Left ventricle myocardium inferior (tissue), 1 donor: ENCODE data around the gene IQCH. TPM values are rescaled to one million over a fixed set of nuclear protein-coding genes. Genes with fewer than 3 reads are reported as not detected.

ENCODE experiments used
- DNase-seq: peaks from one replicate; pipeline ENCODE4 v3.0.0-alpha.2; 2020
- H3K27ac ChIP-seq: fragments of 200-600 bp; replicated peaks from 2 replicates; pipeline ENCODE4 v1.8.0; 2021
- H3K27me3 ChIP-seq: fragments of 200-600 bp; 2 replicates; pipeline ENCODE4 v1.8.0; 2021; ENCODE audit warnings: low read depth
- H3K36me3 ChIP-seq: fragments of 200-600 bp; 2 replicates; pipeline ENCODE4 v1.8.0; 2021
- H3K4me1 ChIP-seq: fragments of 200-600 bp; 2 replicates; pipeline ENCODE4 v1.8.0; 2021
- H3K4me3 ChIP-seq: fragments of 200-600 bp; 2 replicates; pipeline ENCODE4 v1.8.0; 2021; ENCODE audit warnings: mild to moderate bottlenecking, moderate library complexity
- H3K9me3 ChIP-seq: fragments of 200-600 bp; replicated peaks from 2 replicates; pipeline ENCODE4 v1.8.0; 2021
- intact Hi-C: fragments of 100-400 bp; cut with micrococcal nuclease; formaldehyde crosslinking; loops from one replicate; pipeline ENCODE4 v1.11.0; 2022
- total RNA-seq: library from RNA; stranded (reverse); fragmentation: NEBNext Ultra II Directional; extraction: Animal tissue kit (Norgen Biotek cat#: 25700); gene quantifications from one replicate; pipeline ENCODE4 v1.2.1, GENCODE V29; 2021
- TF ChIP-seq, protein P1 (sequence below): fragments of 200-600 bp; IDR thresholded peaks from 2 replicates; pipeline ENCODE4 v1.8.0; 2021; ENCODE audit warnings: antibody characterized with exemption, mild to moderate bottlenecking, borderline replicate concordance
- donor health status: DM: no; HTN: yes; CAD: no; lungs with severe emphysema.

Gene IQCH
- total RNA-seq, 1 donor from 2014 or later = 1.1 TPM

DNA sequence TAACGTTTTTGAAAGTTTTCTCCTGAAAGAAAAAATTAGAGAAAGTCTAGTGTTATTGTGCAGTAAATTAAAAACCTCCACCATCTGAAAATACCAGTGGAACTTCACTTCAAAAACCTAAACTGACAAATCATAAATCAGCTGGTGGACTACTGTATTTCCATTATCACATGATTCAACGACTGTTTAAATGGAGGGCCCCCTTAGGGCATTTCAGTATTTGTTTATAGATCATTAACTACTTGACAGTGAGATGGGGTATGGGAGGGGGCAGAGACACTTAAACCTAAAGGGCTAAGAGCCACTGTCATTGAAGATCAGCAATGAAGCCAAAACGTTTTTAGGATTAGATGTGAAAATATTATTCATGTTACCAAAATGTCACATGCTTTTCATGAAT is 257.6 kb downstream of the IQCH start:
- no peak for DNase-seq
- Histone ChIP-seq H3K4me3 (no peak overlapping the region), H3K27me3 (no peaks in the 10 kb centered on the region), H3K9me3 (no peaks in the 10 kb centered on the region), H3K27ac (no peak overlapping the region), H3K4me1 (no peaks in the 10 kb centered on the region), H3K36me3 (peaks cover 43% of the 10 kb centered on the region)
- intact Hi-C loops = no loop called here
- TF ChIP-seq, protein P1, sequence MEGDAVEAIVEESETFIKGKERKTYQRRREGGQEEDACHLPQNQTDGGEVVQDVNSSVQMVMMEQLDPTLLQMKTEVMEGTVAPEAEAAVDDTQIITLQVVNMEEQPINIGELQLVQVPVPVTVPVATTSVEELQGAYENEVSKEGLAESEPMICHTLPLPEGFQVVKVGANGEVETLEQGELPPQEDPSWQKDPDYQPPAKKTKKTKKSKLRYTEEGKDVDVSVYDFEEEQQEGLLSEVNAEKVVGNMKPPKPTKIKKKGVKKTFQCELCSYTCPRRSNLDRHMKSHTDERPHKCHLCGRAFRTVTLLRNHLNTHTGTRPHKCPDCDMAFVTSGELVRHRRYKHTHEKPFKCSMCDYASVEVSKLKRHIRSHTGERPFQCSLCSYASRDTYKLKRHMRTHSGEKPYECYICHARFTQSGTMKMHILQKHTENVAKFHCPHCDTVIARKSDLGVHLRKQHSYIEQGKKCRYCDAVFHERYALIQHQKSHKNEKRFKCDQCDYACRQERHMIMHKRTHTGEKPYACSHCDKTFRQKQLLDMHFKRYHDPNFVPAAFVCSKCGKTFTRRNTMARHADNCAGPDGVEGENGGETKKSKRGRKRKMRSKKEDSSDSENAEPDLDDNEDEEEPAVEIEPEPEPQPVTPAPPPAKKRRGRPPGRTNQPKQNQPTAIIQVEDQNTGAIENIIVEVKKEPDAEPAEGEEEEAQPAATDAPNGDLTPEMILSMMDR = no peak

DNA sequence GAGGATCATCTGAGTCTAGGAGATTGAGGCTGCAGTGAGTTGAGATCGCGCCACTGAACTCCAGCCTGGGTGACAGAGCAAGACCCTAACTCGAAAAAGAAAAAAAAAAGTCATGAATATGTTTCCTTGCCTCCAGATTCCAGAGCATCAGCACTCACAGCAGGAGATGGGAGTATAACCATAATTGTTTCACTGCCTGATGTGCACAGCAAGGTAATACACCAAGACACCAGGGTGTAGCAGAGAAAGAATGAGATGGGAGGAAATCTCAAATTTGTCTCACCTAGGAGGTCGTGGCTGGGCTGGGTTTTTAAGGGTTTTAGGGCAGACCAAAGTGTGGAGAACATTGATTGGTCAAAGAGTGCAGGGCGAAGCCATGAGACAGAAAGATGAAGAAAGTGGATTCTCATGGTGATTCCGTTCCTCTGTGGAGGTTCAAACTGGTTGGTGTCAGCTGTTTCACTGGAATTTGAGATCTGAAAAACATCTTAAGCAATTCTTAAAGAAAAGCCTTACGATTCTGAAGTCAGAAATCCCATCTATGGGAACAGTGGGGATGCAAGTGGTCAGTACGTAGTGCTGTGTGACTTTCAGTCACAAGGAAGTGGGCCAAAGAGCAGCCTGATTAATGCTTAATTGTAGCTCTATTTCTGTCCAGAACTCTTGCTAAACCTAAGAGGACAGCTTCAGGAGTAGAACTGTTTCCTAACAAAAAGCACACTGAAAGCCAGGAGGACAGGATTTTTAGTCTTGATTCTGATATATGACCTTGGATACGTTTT is 258.5 kb downstream of the IQCH start:
- intact Hi-C loops = no loop called here
- peaks cover 43% of the 10 kb centered on the region for H3K36me3 ChIP-seq
- no peak for DNase-seq

DNA sequence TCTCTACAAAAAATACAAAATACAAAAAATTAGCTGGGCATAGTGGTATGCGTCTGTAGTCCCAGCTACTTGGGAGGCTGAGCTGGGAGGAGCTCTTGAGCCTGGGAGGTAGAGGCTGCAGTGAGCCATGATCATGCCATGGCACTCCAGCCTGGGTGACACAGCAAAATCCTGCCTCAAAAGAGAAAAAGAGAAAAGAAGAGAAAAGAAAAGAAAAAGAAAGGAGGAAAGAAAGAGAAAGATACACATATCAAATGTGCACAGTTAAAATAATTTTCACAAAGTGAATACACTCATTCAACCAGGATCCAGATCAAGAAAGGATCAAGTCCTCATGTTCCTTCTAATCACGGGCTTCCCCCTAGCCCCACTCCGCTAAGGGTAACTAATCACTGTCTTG is 260.5 kb downstream of the IQCH start:
- intact Hi-C loops = no loop called here
- no peak for DNase-seq
- TF ChIP-seq, protein P1 = no peak
- Histone ChIP-seq H3K27ac (no peak overlapping the region), H3K4me3 (no peak overlapping the region), H3K4me1 (no peaks in the 10 kb centered on the region), H3K9me3 (no peaks in the 10 kb centered on the region), H3K27me3 (no peaks in the 10 kb centered on the region), H3K36me3 (peaks cover 43% of the 10 kb centered on the region)

More for the DNA sequence above, 258.5 kb downstream of the IQCH start:
- H3K4me3 ChIP-seq = no peak overlapping the region
- no peak overlapping the region for H3K27ac ChIP-seq
- no peaks in the 10 kb centered on the region for H3K27me3 ChIP-seq
- TF ChIP-seq, protein P1 = no peak
- H3K9me3 ChIP-seq = no peaks in the 10 kb centered on the region
- no peaks in the 10 kb centered on the region for H3K4me1 ChIP-seq

- H3K27ac ChIP-seq = no peak overlapping the region
- intact Hi-C loops = no loop called here
- H3K4me3 ChIP-seq = no peak overlapping the region
- peaks cover 43% of the 10 kb centered on the region for H3K36me3 ChIP-seq
- H3K27me3 ChIP-seq = no peaks in the 10 kb centered on the region
- H3K9me3 ChIP-seq = no peaks in the 10 kb centered on the region
- no peak for DNase-seq
- H3K4me1 ChIP-seq = no peaks in the 10 kb centered on the region
- TF ChIP-seq, protein P1 = no peak
Measured at GRCh38 chr15:67515557-67515956, 261.0 kb downstream of the IQCH start.

DNA sequence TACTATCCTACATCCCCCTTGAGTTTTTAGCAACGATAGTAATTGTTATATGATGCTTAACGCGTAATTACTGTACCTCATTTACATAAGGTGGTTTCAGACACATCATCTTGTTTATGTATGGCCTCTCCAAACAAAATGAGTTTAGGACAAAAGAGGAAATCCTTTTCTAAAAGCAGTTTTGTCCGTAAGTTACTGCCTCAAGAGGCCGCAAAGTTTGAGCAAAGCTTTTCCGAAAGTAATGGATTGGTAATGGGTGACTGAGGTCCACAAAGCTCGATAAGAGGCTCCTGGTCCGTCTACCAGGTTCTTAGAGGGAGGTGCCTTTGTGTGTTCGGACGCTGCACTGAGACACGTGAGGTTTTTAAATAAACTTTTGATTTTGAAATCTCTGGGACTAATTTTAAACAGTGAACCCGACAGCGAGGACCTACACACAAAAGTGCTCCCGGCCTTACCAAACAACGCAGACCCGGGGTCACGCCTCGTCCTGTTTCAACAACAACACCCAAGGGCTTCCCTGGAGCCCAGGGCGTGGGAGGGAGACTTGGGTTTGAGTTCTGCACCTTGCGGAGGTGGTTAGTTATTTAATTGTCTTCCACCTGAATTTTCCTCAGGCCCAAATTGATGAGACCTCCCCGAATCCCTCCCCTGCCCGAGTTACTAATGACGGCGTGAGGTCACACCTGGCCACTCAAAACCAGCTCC is 265.9 kb downstream of the IQCH start:
- peak overlapping the region; percentile 87 for H3K4me3 ChIP-seq
- TF ChIP-seq, protein P1 = no peak
- peaks cover 4% of the 10 kb centered on the region for H3K36me3 ChIP-seq
- no peaks in the 10 kb centered on the region for H3K9me3 ChIP-seq
- H3K4me1 ChIP-seq = peaks cover 38% of the 10 kb centered on the region
- no peaks in the 10 kb centered on the region for H3K27me3 ChIP-seq
- intact Hi-C loops = no loop called here
- H3K27ac ChIP-seq = peak overlapping the region; percentile 99
- DNase-seq = no peak
